Stimulated activated naive CD8-positive, alpha-beta T cell treated with anti-CD3 and anti-CD28 coated beads, Interleukin-15, Interleukin-2, amounts not matched to agents 100 ng/mL and 50 ng/mL, for 24 hours (primary cell): ENCODE data around the gene GTPBP1.
A peak's percentile ranks its signal among the peaks of the same experiment; 100 is the strongest.

Source experiments
- H3K27ac Mint-ChIP-seq: one replicate; pipeline ENCODE4 v1.8.0; 2021; ENCODE audit warnings: mild to moderate bottlenecking, mixed read lengths
- H3K27me3 Mint-ChIP-seq: one replicate; pipeline ENCODE4 v1.8.0; 2021; ENCODE audit warnings: mixed read lengths
- H3K36me3 Mint-ChIP-seq: one replicate; pipeline ENCODE4 v1.8.0; 2021; ENCODE audit warnings: low read depth, mixed read lengths
- H3K4me1 Mint-ChIP-seq: one replicate; pipeline ENCODE4 v1.8.0; 2021; ENCODE audit warnings: low read depth, mixed read lengths
- H3K4me3 Mint-ChIP-seq: one replicate; pipeline ENCODE4 v1.8.0; 2021; ENCODE audit warnings: mild to moderate bottlenecking, mixed read lengths
- H3K9me3 Mint-ChIP-seq: one replicate; pipeline ENCODE4 v1.8.0; 2021; ENCODE audit warnings: mixed read lengths

Gene GTPBP1

GRCh38 chr22:38712486-38713207 lies 6.9 kb downstream of the GTPBP1 start:
- peaks cover 70% of the 10 kb centered on the region for H3K4me1 Mint-ChIP-seq
- no peaks in the 10 kb centered on the region for H3K27me3 Mint-ChIP-seq
- H3K36me3 Mint-ChIP-seq, result peaks cover 73% of the 10 kb centered on the region
- H3K27ac Mint-ChIP-seq, result peak overlapping the region; percentile 74
- no peaks in the 10 kb centered on the region for H3K9me3 Mint-ChIP-seq
- no peak overlapping the region for H3K4me3 Mint-ChIP-seq

DNA sequence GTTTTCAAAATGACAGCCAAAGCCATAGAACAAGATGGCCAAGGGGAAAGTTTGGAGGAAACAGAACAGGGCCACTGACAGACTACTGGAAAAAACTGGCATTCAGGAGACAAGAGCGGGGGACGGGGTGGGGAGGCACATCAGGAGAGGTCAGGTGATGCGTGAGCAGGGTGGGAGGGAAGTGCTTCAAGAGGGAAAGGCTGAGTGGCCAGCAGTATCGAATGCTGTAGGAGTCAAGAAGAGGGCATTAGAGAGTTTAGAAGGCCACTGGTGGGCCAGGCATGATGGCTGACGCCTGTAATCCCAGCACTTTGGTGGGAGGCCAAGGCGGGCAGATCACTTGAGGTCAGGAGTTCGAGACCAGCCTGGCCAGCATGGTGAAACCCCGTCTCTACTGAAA lies 8.2 kb downstream of the GTPBP1 start:
- Mint-ChIP-seq H3K27ac (peak overlapping the region; percentile 74), H3K9me3 (no peaks in the 10 kb centered on the region), H3K4me3 (no peak overlapping the region), H3K36me3 (peaks cover 72% of the 10 kb centered on the region), H3K4me1 (peaks cover 66% of the 10 kb centered on the region), H3K27me3 (no peaks in the 10 kb centered on the region)

GRCh38 chr22:38715176-38715764 lies 9.5 kb downstream of the GTPBP1 start:
- Mint-ChIP-seq H3K27ac (peak overlapping the region; percentile 14), H3K4me1 (peaks cover 54% of the 10 kb centered on the region), H3K27me3 (no peaks in the 10 kb centered on the region), H3K4me3 (no peak overlapping the region), H3K9me3 (no peaks in the 10 kb centered on the region), H3K36me3 (peaks cover 66% of the 10 kb centered on the region)

- Mint-ChIP-seq H3K9me3 (no peaks in the 10 kb centered on the region), H3K4me3 (no peak overlapping the region), H3K27ac (no peak overlapping the region), H3K36me3 (peaks cover 65% of the 10 kb centered on the region), H3K27me3 (no peaks in the 10 kb centered on the region), H3K4me1 (peaks cover 48% of the 10 kb centered on the region)
These were observed 10.1 kb downstream of the GTPBP1 start for GRCh38 chr22:38715852-38716251.

GRCh38 chr22:38716271-38716670 lies 10.5 kb downstream of the GTPBP1 start:
- peaks cover 44% of the 10 kb centered on the region for H3K4me1 Mint-ChIP-seq
- H3K27me3 Mint-ChIP-seq, result no peaks in the 10 kb centered on the region

GRCh38 chr22:38716826-38717225 lies 11.1 kb downstream of the GTPBP1 start:
- Mint-ChIP-seq H3K4me3 (no peak overlapping the region), H3K4me1 (peaks cover 40% of the 10 kb centered on the region), H3K27me3 (no peaks in the 10 kb centered on the region), H3K27ac (no peak overlapping the region), H3K9me3 (no peaks in the 10 kb centered on the region), H3K36me3 (peaks cover 65% of the 10 kb centered on the region)

More at GRCh38 chr22:38716271-38716670, 10.5 kb downstream of the GTPBP1 start:
- H3K4me3 Mint-ChIP-seq, result no peak overlapping the region
- peaks cover 62% of the 10 kb centered on the region for H3K36me3 Mint-ChIP-seq
- H3K27ac Mint-ChIP-seq, result no peak overlapping the region
- H3K9me3 Mint-ChIP-seq, result no peaks in the 10 kb centered on the region

DNA sequence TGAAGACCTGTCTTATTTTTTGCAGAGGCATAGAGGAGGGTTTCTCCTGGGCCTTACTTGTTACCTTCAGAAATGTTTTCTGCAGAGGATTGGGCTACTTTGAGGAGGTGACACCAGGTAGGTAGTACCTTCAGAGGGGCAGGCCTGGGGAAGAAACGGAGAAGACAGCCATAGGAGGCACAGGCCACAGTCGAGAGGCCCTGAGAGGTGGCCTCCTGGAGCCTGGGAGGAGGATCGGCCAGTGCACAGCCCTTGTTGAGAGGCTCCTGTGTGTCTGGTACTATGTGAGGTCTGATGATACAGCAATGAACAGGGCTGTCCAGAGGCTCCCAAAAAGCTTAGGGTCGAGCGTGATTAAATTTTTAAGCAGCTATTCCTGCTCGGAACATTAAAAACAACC lies 11.5 kb downstream of the GTPBP1 start:
- H3K27ac Mint-ChIP-seq, result no peak overlapping the region

GRCh38 chr22:38718414-38718813 lies 12.7 kb downstream of the GTPBP1 start:
- H3K27ac Mint-ChIP-seq, result peak overlapping the region; percentile 32
- no peaks in the 10 kb centered on the region for H3K27me3 Mint-ChIP-seq
- H3K9me3 Mint-ChIP-seq, result no peaks in the 10 kb centered on the region
- no peak overlapping the region for H3K4me3 Mint-ChIP-seq
- peaks cover 24% of the 10 kb centered on the region for H3K4me1 Mint-ChIP-seq
- peaks cover 71% of the 10 kb centered on the region for H3K36me3 Mint-ChIP-seq

More for the DNA sequence above, 11.5 kb downstream of the GTPBP1 start:
- no peaks in the 10 kb centered on the region for H3K27me3 Mint-ChIP-seq
- peaks cover 65% of the 10 kb centered on the region for H3K36me3 Mint-ChIP-seq
- no peaks in the 10 kb centered on the region for H3K9me3 Mint-ChIP-seq
- H3K4me3 Mint-ChIP-seq, result no peak overlapping the region
- H3K4me1 Mint-ChIP-seq, result peaks cover 36% of the 10 kb centered on the region

- no peak overlapping the region for H3K4me3 Mint-ChIP-seq
- H3K9me3 Mint-ChIP-seq, result no peaks in the 10 kb centered on the region
- H3K27me3 Mint-ChIP-seq, result no peaks in the 10 kb centered on the region
- peaks cover 17% of the 10 kb centered on the region for H3K4me1 Mint-ChIP-seq
- peaks cover 73% of the 10 kb centered on the region for H3K36me3 Mint-ChIP-seq
- no peak overlapping the region for H3K27ac Mint-ChIP-seq
These were observed 13.5 kb downstream of the GTPBP1 start for GRCh38 chr22:38719196-38719595.

DNA sequence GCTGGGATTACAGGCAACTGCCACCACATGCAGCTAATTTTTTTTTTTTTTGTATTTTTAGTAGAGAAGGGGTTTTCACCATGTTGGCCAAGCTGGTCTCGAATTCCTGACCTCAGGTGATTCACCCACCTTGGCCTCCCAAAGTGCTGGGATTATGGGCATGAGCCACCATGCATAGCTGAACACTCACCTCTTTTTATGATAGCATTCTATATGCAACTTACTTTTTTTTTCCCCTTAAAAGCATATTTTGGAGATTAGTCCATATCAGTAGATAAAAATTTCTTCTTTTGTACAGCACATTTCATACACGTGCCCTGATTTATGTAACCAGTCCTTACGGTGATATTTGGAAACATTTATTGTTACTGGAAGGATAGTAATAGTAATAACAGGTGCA lies 14.6 kb downstream of the GTPBP1 start:
- Mint-ChIP-seq H3K4me3 (no peak overlapping the region), H3K9me3 (no peaks in the 10 kb centered on the region), H3K4me1 (peaks cover 9% of the 10 kb centered on the region), H3K27ac (no peak overlapping the region), H3K27me3 (no peaks in the 10 kb centered on the region), H3K36me3 (peaks cover 78% of the 10 kb centered on the region)

GRCh38 chr22:38721551-38721950 lies 15.8 kb downstream of the GTPBP1 start:
- H3K9me3 Mint-ChIP-seq, result no peaks in the 10 kb centered on the region
- H3K4me1 Mint-ChIP-seq, result peaks cover 9% of the 10 kb centered on the region
- H3K4me3 Mint-ChIP-seq, result no peak overlapping the region
- peaks cover 79% of the 10 kb centered on the region for H3K36me3 Mint-ChIP-seq
- H3K27ac Mint-ChIP-seq, result no peak overlapping the region
- H3K27me3 Mint-ChIP-seq, result no peaks in the 10 kb centered on the region

DNA sequence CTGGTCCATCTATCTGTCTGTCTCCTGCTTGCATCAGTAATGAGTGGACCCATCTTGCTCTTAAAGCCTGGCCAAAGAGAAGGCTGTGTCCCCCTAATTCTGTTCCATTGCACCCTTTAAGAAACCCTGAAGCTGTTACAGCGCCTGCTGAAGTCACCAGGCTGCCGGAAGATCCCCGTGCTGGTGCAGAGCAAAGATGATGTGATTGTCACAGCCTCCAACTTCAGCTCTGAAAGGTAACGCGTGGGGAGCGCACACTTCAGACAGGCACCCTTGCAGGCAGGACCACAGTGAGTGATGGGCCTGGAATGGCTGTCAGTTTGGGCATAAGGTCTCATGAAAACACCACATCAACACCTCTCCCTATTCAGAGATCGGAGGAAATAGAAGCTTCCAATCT lies 18.4 kb downstream of the GTPBP1 start:
- H3K4me1 Mint-ChIP-seq, result no peaks in the 10 kb centered on the region
- no peak overlapping the region for H3K4me3 Mint-ChIP-seq
- peaks cover 81% of the 10 kb centered on the region for H3K36me3 Mint-ChIP-seq
- H3K27me3 Mint-ChIP-seq, result no peaks in the 10 kb centered on the region
- peak overlapping the region; percentile 71 for H3K27ac Mint-ChIP-seq
- no peaks in the 10 kb centered on the region for H3K9me3 Mint-ChIP-seq

DNA sequence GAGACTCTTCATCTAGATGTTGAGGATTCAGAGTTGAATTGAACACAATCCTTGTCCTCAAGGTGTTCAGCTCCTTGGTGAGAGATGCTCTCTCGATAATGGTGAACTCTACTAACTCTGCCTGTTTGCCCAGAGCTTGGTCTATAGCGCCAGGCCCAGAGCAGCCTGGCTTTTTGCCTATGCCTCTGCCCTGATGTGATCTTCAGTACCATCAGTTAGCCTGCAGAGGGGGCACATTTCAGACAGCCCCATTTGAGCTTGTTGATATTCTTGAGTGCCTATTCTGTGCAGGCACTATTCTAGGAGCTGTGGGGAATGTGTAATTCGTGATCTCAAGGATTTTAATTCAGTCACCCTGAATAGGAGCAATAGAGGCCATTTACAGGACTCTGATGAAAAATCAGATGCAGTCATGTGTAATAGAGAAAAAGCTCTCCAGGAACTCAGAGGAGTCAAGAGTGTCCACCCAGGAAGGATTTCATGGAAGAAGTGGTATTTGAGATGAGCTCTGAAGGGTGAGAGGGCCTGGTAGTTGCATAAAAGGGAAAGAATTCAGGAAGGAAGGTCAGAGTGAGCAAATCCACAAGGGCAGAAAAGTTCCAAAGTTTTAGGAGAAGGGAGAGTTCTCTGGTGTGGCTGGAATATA lies 19.3 kb downstream of the GTPBP1 start:
- Mint-ChIP-seq H3K27me3 (no peaks in the 10 kb centered on the region), H3K36me3 (peaks cover 81% of the 10 kb centered on the region), H3K4me3 (no peak overlapping the region), H3K4me1 (no peaks in the 10 kb centered on the region), H3K27ac (no peak overlapping the region), H3K9me3 (no peaks in the 10 kb centered on the region)

DNA sequence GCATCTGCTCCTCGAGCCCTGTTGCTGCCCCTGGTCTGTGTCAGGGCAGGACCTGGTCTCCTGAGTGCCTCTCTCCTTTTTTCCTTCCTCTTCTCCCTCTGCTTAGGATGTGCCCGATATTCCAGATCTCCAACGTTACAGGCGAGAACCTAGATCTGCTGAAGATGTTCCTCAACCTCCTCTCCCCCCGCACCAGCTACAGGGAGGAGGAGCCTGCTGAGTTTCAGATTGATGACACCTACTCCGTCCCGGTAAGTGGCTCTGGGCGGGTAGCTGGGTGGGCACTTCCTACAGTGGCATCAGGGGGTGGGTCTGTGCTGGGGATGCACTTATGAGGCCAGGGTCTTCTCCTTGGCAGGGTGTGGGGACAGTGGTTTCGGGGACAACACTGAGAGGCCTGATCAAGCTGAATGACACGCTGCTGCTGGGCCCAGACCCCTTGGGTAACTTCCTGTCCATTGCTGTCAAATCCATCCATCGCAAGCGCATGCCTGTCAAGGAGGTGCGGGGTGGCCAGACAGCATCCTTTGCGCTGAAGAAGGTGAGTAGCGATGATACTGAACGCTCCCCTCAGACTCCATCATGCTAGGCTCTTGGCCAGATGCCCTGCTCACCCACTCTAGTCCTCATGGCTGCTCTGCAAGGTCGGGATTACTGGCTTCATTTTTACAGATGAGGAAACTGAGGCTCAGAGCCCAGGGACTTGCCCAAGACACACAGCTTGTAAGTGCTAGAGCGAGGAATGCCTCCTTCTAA lies 20.3 kb downstream of the GTPBP1 start:
- no peaks in the 10 kb centered on the region for H3K4me1 Mint-ChIP-seq
- no peak overlapping the region for H3K27ac Mint-ChIP-seq
- H3K36me3 Mint-ChIP-seq, result peaks cover 80% of the 10 kb centered on the region
- H3K9me3 Mint-ChIP-seq, result no peaks in the 10 kb centered on the region
- H3K27me3 Mint-ChIP-seq, result no peaks in the 10 kb centered on the region
- no peak overlapping the region for H3K4me3 Mint-ChIP-seq

- Mint-ChIP-seq H3K4me3 (no peak overlapping the region), H3K27ac (no peak overlapping the region), H3K36me3 (peaks cover 71% of the 10 kb centered on the region), H3K4me1 (no peaks in the 10 kb centered on the region), H3K9me3 (no peaks in the 10 kb centered on the region), H3K27me3 (no peaks in the 10 kb centered on the region)
These were observed 21.4 kb downstream of the GTPBP1 start for GRCh38 chr22:38727123-38727522.
